Loucy (cell line): ENCODE measurements around the gene ZNF385C.

Experiments used
- CTCF ChIP-seq: fragments of 200-600 bp; sonication (generic); conservative IDR thresholded peaks from 2 replicates; pipeline ENCODE4 v1.5.1; 2014; ENCODE audit warnings: mild to moderate bottlenecking, antibody characterized with exemption, low read length
- EZH2phosphoT487 ChIP-seq: fragments of 200-600 bp; IDR thresholded peaks from 2 replicates; pipeline ENCODE4 v1.6.1; 2018; ENCODE audit warnings: antibody characterized with exemption, mild to moderate bottlenecking, moderate library complexity, borderline replicate concordance

- TF ChIP-seq CTCF (no peak), EZH2phosphoT487 (no peak)
Observed at GRCh38 chr17:42120770-42121769, 22.8 kb upstream of the ZNF385C start, which contains the start of gene KAT2A.
